Effector memory CD4-positive, alpha-beta T cell (primary cell): ENCODE data around the gene PHLDB1.

Experiments
- DNase-seq, 3 donors: peaks; one replicate each; pipeline ENCODE4 v3.0.0-alpha.2; 2020
- H3K27ac ChIP-seq: 2 replicates; pipeline ENCODE4 v1.7.0; 2013; ENCODE audit warnings: mild to moderate bottlenecking, low read length, moderate library complexity; ENCODE audit not compliant: insufficient read depth, poor library complexity, severe bottlenecking
- H3K27me3 ChIP-seq: replicated peaks from 2 replicates; pipeline ENCODE4 v1.7.0; 2013; ENCODE audit warnings: mild to moderate bottlenecking, low read length; ENCODE audit not compliant: insufficient read depth, control insufficient read depth, poor library complexity, severe bottlenecking
- H3K36me3 ChIP-seq: 2 replicates; pipeline ENCODE4 v1.7.0; 2013; ENCODE audit warnings: mild to moderate bottlenecking, low read length, moderate library complexity; ENCODE audit not compliant: control insufficient read depth, insufficient read depth
- H3K4me1 ChIP-seq: 2 replicates; pipeline ENCODE4 v1.7.0; 2013; ENCODE audit warnings: low read length, mild to moderate bottlenecking; ENCODE audit not compliant: control insufficient read depth, insufficient read depth, poor library complexity, severe bottlenecking
- H3K4me3 ChIP-seq: 2 replicates; pipeline ENCODE4 v1.7.0; 2013; ENCODE audit warnings: low read length, low read depth, mild to moderate bottlenecking; ENCODE audit not compliant: insufficient read depth, poor library complexity, severe bottlenecking
- H3K9me3 ChIP-seq: 2 replicates; pipeline ENCODE4 v1.7.0; 2013; ENCODE audit warnings: mild to moderate bottlenecking, low read length, moderate library complexity; ENCODE audit not compliant: control insufficient read depth

The PHLDB1 gene

DNA sequence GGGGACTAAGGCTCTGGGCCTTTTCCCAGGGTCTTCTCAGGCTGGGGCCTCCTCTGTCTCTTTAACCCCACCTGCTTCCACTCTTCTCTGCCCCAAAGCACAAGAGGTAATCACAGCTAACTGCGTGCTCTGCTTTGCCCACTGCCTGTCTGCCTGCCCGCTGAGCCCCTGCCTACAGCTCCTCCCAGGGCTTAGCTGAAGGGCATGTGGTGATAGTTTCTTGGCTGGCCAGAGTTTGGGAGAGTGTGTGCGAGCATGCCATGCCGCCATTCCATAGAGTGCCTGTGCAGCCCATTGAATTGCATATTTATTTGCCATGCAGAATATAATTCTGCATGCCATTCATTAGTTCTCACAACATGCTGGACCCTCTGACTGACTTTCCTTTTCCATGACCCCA, 32.5 kb downstream of the PHLDB1 start:
- H3K27me3 ChIP-seq = no peaks in the 10 kb centered on the region
- DNase-seq = no peak
- no peak overlapping the region for H3K27ac ChIP-seq
- H3K4me3 ChIP-seq = no peak overlapping the region
- H3K9me3 ChIP-seq = no peaks in the 10 kb centered on the region
- no peaks in the 10 kb centered on the region for H3K36me3 ChIP-seq
- no peaks in the 10 kb centered on the region for H3K4me1 ChIP-seq

- no peak for DNase-seq
- Histone ChIP-seq H3K9me3 (no peaks in the 10 kb centered on the region), H3K27me3 (no peaks in the 10 kb centered on the region), H3K4me3 (no peak overlapping the region), H3K4me1 (no peaks in the 10 kb centered on the region), H3K36me3 (no peaks in the 10 kb centered on the region), H3K27ac (no peak overlapping the region)
Observed at GRCh38 chr11:118640332-118641154, 33.1 kb downstream of the PHLDB1 start.

- no peaks in the 10 kb centered on the region for H3K36me3 ChIP-seq
- H3K4me1 ChIP-seq = no peaks in the 10 kb centered on the region
- no peak for DNase-seq
Observed at GRCh38 chr11:118641397-118642019, 34.1 kb downstream of the PHLDB1 start.

DNA sequence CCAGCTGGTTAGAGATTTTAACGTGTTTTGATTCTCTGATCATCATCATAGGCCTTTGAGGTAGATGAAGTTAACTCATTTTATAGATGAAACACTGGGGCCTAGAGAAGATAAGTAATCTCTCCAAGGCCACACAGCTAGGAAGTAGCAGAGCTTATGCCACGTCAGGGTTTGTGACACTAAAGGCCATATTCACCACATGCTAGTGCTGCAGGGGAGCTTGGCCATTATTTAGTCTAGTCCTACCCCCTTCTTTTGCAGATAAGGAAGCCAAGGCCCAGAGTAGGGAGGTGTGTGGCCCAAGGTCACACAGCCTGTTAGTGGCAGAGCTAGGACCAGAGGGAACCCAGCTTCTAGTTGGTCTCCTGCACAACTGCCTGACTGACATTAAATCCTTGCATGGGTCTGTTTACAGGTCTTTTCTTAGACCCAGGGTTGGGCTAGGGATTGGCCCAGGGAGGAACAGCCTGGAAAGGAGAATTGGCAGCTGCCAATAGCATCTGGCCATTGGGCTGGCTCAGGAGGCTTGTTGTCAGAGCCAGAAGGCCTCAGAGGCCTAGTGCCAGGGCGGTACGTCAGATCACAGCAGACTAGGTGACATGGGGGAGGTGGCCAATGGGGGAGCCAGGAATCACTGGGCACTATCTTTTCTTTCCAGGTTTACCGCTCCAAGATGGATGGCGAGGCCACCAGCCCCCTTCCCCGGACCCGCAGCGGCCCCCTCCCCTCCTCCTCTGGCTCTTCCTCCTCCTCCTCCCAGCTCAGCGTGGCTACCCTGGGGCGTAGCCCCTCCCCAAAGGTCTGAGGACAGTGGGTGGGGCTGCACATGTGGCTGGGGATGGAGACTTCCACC, 36.0 kb downstream of the PHLDB1 start:
- no peak overlapping the region for H3K27ac ChIP-seq
- no peaks in the 10 kb centered on the region for H3K4me1 ChIP-seq
- H3K9me3 ChIP-seq = no peaks in the 10 kb centered on the region
- no peaks in the 10 kb centered on the region for H3K27me3 ChIP-seq
- no peak for DNase-seq
- no peak overlapping the region for H3K4me3 ChIP-seq
- no peaks in the 10 kb centered on the region for H3K36me3 ChIP-seq

More at GRCh38 chr11:118641397-118642019, 34.1 kb downstream of the PHLDB1 start:
- Histone ChIP-seq H3K27ac (no peak overlapping the region), H3K9me3 (no peaks in the 10 kb centered on the region), H3K27me3 (no peaks in the 10 kb centered on the region), H3K4me3 (no peak overlapping the region)

- no peaks in the 10 kb centered on the region for H3K27me3 ChIP-seq
- H3K9me3 ChIP-seq = no peaks in the 10 kb centered on the region
- no peak overlapping the region for H3K27ac ChIP-seq
- no peak for DNase-seq
- H3K4me3 ChIP-seq = no peak overlapping the region
- H3K36me3 ChIP-seq = no peaks in the 10 kb centered on the region
- H3K4me1 ChIP-seq = no peaks in the 10 kb centered on the region
Observed at GRCh38 chr11:118643995-118644345, 36.6 kb downstream of the PHLDB1 start.

DNA sequence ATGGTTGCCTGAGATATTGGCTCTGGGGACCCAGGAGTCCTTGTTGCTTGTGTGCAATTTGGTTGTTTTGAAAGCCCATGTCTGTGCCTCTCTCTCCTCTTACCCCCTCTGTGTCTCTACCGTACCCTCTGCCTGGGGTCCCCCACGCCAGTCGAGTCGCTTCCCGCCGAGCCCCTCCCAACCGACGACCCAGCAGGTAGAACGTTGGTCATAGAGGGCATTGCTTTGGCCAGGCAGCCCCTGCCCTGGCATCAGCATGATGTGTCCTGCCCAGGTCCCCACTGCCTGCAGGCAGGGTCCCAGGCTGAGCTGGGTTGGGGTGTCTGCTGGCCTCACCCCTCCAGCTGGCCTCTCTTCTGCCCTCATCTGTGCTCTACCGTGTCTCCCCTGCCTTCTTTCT, 37.1 kb downstream of the PHLDB1 start:
- no peaks in the 10 kb centered on the region for H3K9me3 ChIP-seq
- H3K4me3 ChIP-seq = no peak overlapping the region
- no peaks in the 10 kb centered on the region for H3K4me1 ChIP-seq
- H3K27ac ChIP-seq = no peak overlapping the region
- no peak for DNase-seq
- no peaks in the 10 kb centered on the region for H3K36me3 ChIP-seq
- H3K27me3 ChIP-seq = no peaks in the 10 kb centered on the region

GRCh38 chr11:118645066-118645715, 37.8 kb downstream of the PHLDB1 start:
- Histone ChIP-seq H3K27ac (no peak overlapping the region), H3K27me3 (no peaks in the 10 kb centered on the region), H3K9me3 (no peaks in the 10 kb centered on the region), H3K4me1 (no peaks in the 10 kb centered on the region), H3K4me3 (no peak overlapping the region), H3K36me3 (no peaks in the 10 kb centered on the region)
- no peak for DNase-seq

DNA sequence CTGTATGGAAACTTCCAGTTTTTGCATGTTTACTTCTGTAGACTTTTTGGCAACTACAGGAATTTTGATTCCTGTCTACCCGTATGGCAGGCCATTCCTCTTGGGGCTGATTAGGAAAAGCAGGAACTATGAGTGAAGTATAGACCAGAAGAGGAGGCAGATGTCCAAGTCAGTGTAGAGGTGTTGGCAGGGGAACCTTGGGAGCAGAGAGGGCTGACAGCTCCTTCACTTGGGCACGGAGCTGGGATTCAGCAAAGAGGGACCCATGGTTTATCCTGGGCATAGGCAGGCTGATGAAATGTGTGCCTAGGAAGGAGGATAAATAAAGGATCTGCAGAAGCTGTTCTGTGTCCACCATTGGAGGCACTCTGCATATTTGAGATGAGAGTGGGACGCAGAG, 39.0 kb downstream of the PHLDB1 start:
- Histone ChIP-seq H3K27me3 (no peaks in the 10 kb centered on the region), H3K27ac (no peak overlapping the region), H3K4me3 (no peak overlapping the region), H3K9me3 (no peaks in the 10 kb centered on the region), H3K36me3 (no peaks in the 10 kb centered on the region), H3K4me1 (no peaks in the 10 kb centered on the region)
- DNase-seq = no peak

DNA sequence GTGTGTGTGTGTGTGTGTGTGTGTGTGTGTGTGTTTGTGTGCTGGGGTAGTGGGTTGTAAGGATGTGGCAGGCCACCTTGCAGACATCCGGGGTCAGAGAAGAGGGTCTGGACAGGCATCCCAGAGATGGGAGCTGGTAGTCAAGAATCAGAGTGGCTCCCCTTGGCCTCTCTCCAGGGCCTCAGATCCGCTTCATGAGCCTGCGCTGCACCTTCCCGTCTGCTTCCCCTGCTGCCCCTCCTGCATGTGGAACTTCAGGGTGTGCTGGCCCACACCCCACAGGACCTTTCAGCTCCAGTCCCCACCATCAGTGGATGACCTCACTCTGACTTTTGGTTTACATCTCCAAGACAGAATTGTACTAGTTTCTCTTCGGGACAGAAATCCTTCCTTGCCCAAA, 40.9 kb downstream of the PHLDB1 start:
- no peaks in the 10 kb centered on the region for H3K4me1 ChIP-seq
- no peaks in the 10 kb centered on the region for H3K9me3 ChIP-seq
- no peak for DNase-seq
- H3K27ac ChIP-seq = no peak overlapping the region
- no peaks in the 10 kb centered on the region for H3K27me3 ChIP-seq
- no peak overlapping the region for H3K4me3 ChIP-seq
- H3K36me3 ChIP-seq = no peaks in the 10 kb centered on the region
